GM10266 (cell line): ENCODE data around the gene HNRNPCL2.
"Not testable (repeated sequence)": the region's sequence is repeated elsewhere in the genome, so short reads cannot be mapped to it uniquely, and the experiment has no call there.

ENCODE experiments used
- DNase-seq: peaks from one replicate; pipeline ENCODE4 v3.0.0; 2012; ENCODE audit errors: extremely low spot score

HNRNPCL2 gene

DNA sequence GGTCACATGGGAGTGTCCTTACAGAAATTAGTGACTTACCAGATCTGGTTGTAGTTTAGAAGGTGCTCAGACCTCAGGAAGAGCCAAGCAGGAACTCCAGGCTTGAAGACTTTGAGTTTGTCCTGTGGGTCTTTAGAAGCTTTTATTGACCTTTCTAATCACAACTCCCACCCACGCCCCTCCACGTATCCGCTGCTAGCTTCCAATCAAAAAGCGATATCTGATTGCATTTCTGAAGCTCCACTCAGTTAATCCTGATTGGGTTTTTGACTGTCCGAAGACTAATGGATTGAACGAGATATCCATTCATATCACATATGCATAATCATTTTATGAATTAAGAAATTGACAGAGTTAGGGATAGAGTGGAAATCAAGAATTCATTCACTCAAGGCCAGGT lies at the start of gene HNRNPCL2:
TSS of gene HNRNPCL2 (minus strand) at position 101 of the 400 bp plus-strand sequence. CDS start 454 bp downstream, outside the sequence.
- not testable (repeated sequence) for DNase-seq

DNA sequence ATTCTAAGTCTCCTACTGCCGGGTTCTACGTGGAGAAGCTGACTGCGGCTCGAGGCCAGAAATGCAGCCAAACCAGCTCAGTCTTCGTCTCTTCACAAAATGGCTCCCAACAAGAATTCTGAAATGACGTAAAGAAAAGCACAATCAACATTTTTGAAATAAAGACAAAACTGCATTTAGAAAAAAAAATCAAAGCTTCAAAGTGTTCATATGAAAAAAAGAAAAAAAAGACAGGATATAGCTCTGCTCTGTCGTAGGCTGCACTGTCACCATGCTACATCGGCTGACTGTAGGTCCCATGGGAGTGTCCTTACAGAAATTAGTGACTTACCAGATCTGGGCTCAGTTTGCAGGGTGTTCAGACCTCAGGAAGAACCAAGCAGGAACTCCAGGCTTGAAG lies 48.9 kb upstream of the HNRNPCL2 start, which contains the start of gene HNRNPCL4:
TSS of gene HNRNPCL4 (minus strand) at position 101 of the 400 bp plus-strand sequence. CDS start 164 bp downstream, outside the sequence.
- DNase-seq: not testable (repeated sequence)

DNA sequence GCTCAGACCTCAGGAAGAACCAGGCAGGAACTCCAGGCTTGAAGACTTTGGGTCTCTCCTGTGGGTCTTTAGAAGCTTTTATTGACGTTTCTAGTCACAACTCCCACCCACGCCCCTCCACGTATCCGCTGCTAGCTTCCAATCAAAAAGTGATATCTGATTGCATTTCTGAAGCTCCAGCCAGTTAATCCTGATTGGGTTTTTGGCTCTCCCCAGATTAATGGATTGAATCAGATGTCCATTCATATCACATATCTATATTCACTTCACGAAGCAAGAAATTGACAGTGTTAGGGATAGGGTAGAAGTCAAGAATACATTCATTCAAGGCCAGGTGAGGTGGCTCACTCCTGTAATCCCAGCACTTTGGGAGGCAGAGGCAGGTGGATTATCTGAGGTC lies 39.3 kb upstream of the HNRNPCL2 start, which contains the start of gene PRAMEF26:
TSS of gene PRAMEF26 (minus strand) at position 101 of the 400 bp plus-strand sequence. CDS start 2,914 bp downstream, outside the sequence.
- not testable (repeated sequence) for DNase-seq

DNA sequence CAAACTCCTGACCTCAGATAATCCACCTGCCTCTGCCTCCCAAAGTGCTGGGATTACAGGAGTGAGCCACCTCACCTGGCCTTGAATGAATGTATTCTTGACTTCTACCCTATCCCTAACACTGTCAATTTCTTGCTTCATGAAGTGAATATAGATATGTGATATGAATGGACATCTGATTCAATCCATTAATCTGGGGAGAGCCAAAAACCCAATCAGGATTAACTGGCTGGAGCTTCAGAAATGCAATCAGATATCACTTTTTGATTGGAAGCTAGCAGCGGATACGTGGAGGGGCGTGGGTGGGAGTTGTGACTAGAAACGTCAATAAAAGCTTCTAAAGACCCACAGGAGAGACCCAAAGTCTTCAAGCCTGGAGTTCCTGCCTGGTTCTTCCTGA lies 46.2 kb downstream of the HNRNPCL2 start, which contains the start of gene PRAMEF25:
TSS of gene PRAMEF25 (plus strand) at position 301 of the 400 bp plus-strand sequence. CDS start 2,920 bp downstream, outside the sequence.
- DNase-seq: not testable (repeated sequence)
